Progenitor cell of endocrine pancreas (in vitro differentiated cells): ENCODE measurements around the gene EEPD1. TPM values are rescaled to one million over a fixed set of nuclear protein-coding genes. Genes with fewer than 3 reads are reported as not detected.

Experiments used
- DNase-seq: peaks from one replicate; pipeline ENCODE4 v3.0.0; 2021; ENCODE audit warnings: low spot score; ENCODE audit not compliant: unreplicated experiment
- H3K27ac Mint-ChIP-seq: 2 replicates; pipeline ENCODE4 v1.8.0; 2021; ENCODE audit warnings: mild to moderate bottlenecking, moderate library complexity, mixed read lengths
- H3K27me3 Mint-ChIP-seq: 2 replicates; pipeline ENCODE4 v1.8.0; 2021; ENCODE audit warnings: mixed read lengths
- H3K36me3 Mint-ChIP-seq: 2 replicates; pipeline ENCODE4 v1.8.0; 2022; ENCODE audit warnings: mixed read lengths; ENCODE audit not compliant: insufficient read depth
- H3K4me1 Mint-ChIP-seq: 2 replicates; pipeline ENCODE4 v1.8.0; 2021; ENCODE audit warnings: low read depth, mixed read lengths
- H3K4me3 Mint-ChIP-seq: 2 replicates; pipeline ENCODE4 v1.8.0; 2021; ENCODE audit warnings: low read depth, mild to moderate bottlenecking, moderate library complexity, mixed read lengths
- H3K9me3 Mint-ChIP-seq: 2 replicates; pipeline ENCODE4 v1.8.0; 2021; ENCODE audit warnings: low read depth, mixed read lengths
- total RNA-seq: library from RNA; stranded (reverse); gene quantifications from 2 replicates; pipeline ENCODE4 v1.2.1, GENCODE V29; 2021
- TF ChIP-seq, protein P1 (sequence below): fragments of 200-600 bp; sonication (generic); IDR thresholded peaks from one replicate; pipeline ENCODE4 v1.5.0; 2021; ENCODE audit warnings: antibody characterized with exemption, mild to moderate bottlenecking; ENCODE audit not compliant: unreplicated experiment

Gene EEPD1
- total RNA-seq, 1 donor from 2014 or later, result 10.6 TPM

DNA sequence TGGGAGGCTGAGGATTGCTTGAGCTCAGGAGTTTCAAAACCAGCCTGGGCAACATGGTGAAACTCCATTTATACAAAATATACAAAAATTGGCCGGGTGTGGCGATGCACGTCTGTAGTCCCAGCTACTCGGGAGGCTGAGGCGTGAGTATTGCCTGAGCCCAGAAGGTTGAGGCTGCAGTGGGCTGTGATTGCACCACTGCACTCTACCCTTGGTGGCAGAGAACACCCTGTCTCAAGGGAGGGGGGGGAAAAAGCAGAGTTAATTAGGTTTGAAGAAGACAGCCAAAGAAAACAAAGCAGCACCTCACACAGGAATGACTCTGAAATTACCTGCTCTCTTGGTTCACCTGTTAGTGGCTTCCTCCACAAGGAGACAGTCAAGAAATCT is 110.0 kb downstream of the EEPD1 start:
- Mint-ChIP-seq H3K27me3 (no peaks in the 10 kb centered on the region), H3K4me1 (peaks cover 21% of the 10 kb centered on the region), H3K4me3 (no peak overlapping the region), H3K27ac (no peak overlapping the region), H3K36me3 (peaks cover 6% of the 10 kb centered on the region), H3K9me3 (peaks cover 5% of the 10 kb centered on the region)
- TF ChIP-seq, protein P1, sequence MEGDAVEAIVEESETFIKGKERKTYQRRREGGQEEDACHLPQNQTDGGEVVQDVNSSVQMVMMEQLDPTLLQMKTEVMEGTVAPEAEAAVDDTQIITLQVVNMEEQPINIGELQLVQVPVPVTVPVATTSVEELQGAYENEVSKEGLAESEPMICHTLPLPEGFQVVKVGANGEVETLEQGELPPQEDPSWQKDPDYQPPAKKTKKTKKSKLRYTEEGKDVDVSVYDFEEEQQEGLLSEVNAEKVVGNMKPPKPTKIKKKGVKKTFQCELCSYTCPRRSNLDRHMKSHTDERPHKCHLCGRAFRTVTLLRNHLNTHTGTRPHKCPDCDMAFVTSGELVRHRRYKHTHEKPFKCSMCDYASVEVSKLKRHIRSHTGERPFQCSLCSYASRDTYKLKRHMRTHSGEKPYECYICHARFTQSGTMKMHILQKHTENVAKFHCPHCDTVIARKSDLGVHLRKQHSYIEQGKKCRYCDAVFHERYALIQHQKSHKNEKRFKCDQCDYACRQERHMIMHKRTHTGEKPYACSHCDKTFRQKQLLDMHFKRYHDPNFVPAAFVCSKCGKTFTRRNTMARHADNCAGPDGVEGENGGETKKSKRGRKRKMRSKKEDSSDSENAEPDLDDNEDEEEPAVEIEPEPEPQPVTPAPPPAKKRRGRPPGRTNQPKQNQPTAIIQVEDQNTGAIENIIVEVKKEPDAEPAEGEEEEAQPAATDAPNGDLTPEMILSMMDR, result no peak
- DNase-seq, result no peak

DNA sequence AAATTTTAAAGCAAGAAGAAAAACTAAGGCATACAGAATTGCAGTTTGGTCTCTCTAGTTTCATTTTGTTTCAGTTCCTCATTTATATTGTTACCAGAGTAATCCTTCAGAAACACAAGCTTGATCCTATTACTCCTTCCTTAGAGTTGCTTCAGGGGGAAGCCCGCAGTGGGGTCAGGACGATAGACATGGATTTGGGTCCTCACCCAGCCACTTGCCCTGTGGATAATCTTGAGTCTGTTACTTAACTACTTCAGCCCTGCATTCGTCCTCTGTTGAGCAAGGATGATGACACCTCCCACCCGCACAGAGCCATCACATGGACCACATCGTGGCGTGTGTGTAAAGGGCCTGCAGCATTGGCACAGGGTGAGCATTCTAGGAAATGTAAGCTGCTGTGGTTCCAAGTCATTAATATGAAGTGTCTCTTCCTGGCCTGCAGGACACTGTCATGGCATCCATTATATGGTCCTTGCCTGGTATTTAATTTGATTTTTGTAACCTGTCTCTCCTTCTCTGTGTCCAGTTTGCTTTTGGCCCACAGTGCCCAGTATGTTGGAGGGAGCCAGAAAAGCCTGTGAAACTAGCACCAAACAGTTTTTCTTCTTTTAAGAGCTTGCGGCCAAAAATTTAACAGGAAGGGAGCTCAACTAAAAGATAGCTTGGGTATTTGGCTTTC is 111.2 kb downstream of the EEPD1 start:
- peaks cover 7% of the 10 kb centered on the region for H3K36me3 Mint-ChIP-seq
- H3K4me3 Mint-ChIP-seq, result no peak overlapping the region
- peaks cover 13% of the 10 kb centered on the region for H3K4me1 Mint-ChIP-seq
- TF ChIP-seq, protein P1, result no peak
- peaks cover 5% of the 10 kb centered on the region for H3K9me3 Mint-ChIP-seq
- DNase-seq, result no peak
- H3K27me3 Mint-ChIP-seq, result no peaks in the 10 kb centered on the region
- no peak overlapping the region for H3K27ac Mint-ChIP-seq

- TF ChIP-seq, protein P1, result no peak
- Mint-ChIP-seq H3K27me3 (no peaks in the 10 kb centered on the region), H3K4me1 (peaks cover 13% of the 10 kb centered on the region), H3K27ac (peak overlapping the region; percentile 69), H3K4me3 (no peak overlapping the region), H3K9me3 (peaks cover 5% of the 10 kb centered on the region), H3K36me3 (peaks cover 7% of the 10 kb centered on the region)
- no peak for DNase-seq
These were observed 112.0 kb downstream of the EEPD1 start for GRCh38 chr7:36264913-36265516.

GRCh38 chr7:36265680-36266079 is 112.6 kb downstream of the EEPD1 start:
- peaks cover 5% of the 10 kb centered on the region for H3K9me3 Mint-ChIP-seq
- H3K4me3 Mint-ChIP-seq, result no peak overlapping the region
- H3K27me3 Mint-ChIP-seq, result no peaks in the 10 kb centered on the region
- peaks cover 13% of the 10 kb centered on the region for H3K4me1 Mint-ChIP-seq
- H3K36me3 Mint-ChIP-seq, result peaks cover 7% of the 10 kb centered on the region
- H3K27ac Mint-ChIP-seq, result peak overlapping the region; percentile 69
- DNase-seq, result no peak
- TF ChIP-seq, protein P1, result no peak

DNA sequence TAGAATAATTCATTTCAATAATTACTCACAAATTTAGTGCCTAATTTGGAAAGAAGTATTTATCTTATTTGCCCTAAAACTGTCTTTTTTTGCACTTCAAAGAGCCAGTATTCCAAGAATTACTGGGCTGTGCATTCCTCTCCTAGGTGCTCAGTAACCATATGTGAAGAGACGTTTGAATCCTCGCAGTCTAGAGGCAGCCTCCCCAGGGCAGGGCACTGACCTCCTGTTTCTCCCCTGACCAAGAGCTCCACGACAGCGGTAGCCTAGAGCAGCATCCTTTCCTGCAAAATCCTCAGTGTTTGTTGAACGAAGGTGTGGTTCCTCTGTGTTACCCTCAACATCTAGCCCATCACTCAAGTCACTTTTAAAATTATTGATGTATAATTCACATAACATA is 113.1 kb downstream of the EEPD1 start:
- Mint-ChIP-seq H3K27me3 (no peaks in the 10 kb centered on the region), H3K4me1 (peaks cover 13% of the 10 kb centered on the region), H3K9me3 (peaks cover 5% of the 10 kb centered on the region), H3K27ac (no peak overlapping the region), H3K4me3 (no peak overlapping the region), H3K36me3 (peaks cover 7% of the 10 kb centered on the region)
- TF ChIP-seq, protein P1, result no peak
- DNase-seq, result no peak
